Breast epithelium (tissue), 4 donors: ENCODE results near the gene RPS3A. TPM values are rescaled to one million over a fixed set of nuclear protein-coding genes. Genes with fewer than 3 reads are reported as not detected.

Experiments
- DNase-seq, 2 donors: peaks; one replicate each; pipeline ENCODE4 v3.0.0-alpha.2; 2019; ENCODE audit warnings: low spot score in 2 of 2
- H3K27ac ChIP-seq, 2 donors: fragments of 200-600 bp; sonication (generic) in 1 of 2; one replicate each; pipeline ENCODE4 v1.5.1; 2016 to 2019; ENCODE audit warnings: mild to moderate bottlenecking in 1 of 2
- H3K27me3 ChIP-seq, 2 donors: fragments of 200-600 bp; sonication (generic) in 1 of 2; one replicate each; pipeline versions ENCODE4 v1.5.1 to v1.6.0; 2017 to 2019; ENCODE audit warnings: control low read depth in 1 of 2, mild to moderate bottlenecking in 1 of 2
- H3K36me3 ChIP-seq: fragments of 200-600 bp; one replicate; pipeline ENCODE4 v1.5.1; 2019
- H3K4me1 ChIP-seq, 2 donors: fragments of 200-600 bp; sonication (generic); one replicate each; pipeline ENCODE4 v1.5.1; 2016 to 2019; ENCODE audit warnings: control low read depth in 1 of 2
- H3K4me3 ChIP-seq, 3 donors: fragments of 200-600 bp; sonication (generic); 1 replicate in 2 of 3; 2 replicates in 1 of 3; pipeline ENCODE4 v1.5.1; 2016 to 2019; ENCODE audit warnings: mild to moderate bottlenecking in 3 of 3, moderate library complexity in 2 of 3
- H3K9me3 ChIP-seq, 2 donors: fragments of 200-600 bp; sonication (generic) in 1 of 2; one replicate each; pipeline ENCODE4 v1.5.1; 2016 to 2019; ENCODE audit warnings: control low read depth in 1 of 2
- POLR2A ChIP-seq: fragments of 450-650 bp; IDR thresholded peaks from one replicate; pipeline ENCODE4 v1.6.1; 2016; ENCODE audit warnings: antibody characterized with exemption, mild to moderate bottlenecking, moderate library complexity
- POLR2AphosphoS5 ChIP-seq, 3 donors: sonication (generic); formaldehyde crosslinking; IDR thresholded peaks; one replicate each; pipeline ENCODE4 v1.6.1; 2017; ENCODE audit warnings: antibody characterized with exemption in 3 of 3
- intact Hi-C: fragments of 100-400 bp; cut with DNase I; formaldehyde crosslinking; loops from one replicate; pipeline ENCODE4 v1.15.1; 2023; ENCODE audit warnings: low total_unique reads
- total RNA-seq, 3 donors: library from RNA; depleted of rRNA; stranded (reverse); fragments of >200 nt; gene quantifications; one replicate each; pipeline ENCODE4 v1.1.0, GENCODE V29; 2016
- TF ChIP-seq, protein P1 (sequence below), 3 donors: fragments of 450-650 bp; IDR thresholded peaks; one replicate each; pipeline ENCODE4 v1.5.1; 2016 to 2017; ENCODE audit warnings: antibody characterized with exemption in 3 of 3, mild to moderate bottlenecking in 3 of 3, moderate library complexity in 3 of 3

RPS3A gene
- total RNA-seq, 3 donors from 2014 or later, result 3,228 to 5,074 (median 4,710) TPM

DNA sequence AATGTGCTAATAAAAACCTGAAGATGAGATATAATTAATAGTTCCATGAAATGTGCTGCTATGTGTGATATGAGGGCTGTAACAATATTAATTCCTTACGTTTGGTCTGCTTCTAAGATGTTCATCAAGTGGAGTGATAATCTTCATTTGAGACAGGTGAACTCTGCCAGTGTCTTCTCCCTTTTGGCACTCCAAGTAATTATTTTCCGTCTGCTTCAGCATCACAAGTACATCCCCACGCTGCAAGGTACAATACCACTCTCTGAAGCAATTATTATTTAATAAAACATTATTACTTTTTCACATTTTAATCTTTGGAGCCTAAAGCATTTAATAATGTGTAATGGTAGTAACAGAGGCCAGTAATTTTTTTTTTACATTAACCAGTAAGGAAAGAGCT lies 44.4 kb downstream of the RPS3A start:
- Histone ChIP-seq H3K36me3 (no peaks in the 10 kb centered on the region), H3K4me1 (no peaks in the 10 kb centered on the region), H3K4me3 (no peak overlapping the region), H3K27ac (no peak overlapping the region), H3K27me3 (no peaks in the 10 kb centered on the region), H3K9me3 (no peaks in the 10 kb centered on the region)
- DNase-seq, result no peak
- TF ChIP-seq POLR2A (no peak), POLR2AphosphoS5 (IDR thresholded peaks at IDR 0.05) (no peak)
- TF ChIP-seq, protein P1, sequence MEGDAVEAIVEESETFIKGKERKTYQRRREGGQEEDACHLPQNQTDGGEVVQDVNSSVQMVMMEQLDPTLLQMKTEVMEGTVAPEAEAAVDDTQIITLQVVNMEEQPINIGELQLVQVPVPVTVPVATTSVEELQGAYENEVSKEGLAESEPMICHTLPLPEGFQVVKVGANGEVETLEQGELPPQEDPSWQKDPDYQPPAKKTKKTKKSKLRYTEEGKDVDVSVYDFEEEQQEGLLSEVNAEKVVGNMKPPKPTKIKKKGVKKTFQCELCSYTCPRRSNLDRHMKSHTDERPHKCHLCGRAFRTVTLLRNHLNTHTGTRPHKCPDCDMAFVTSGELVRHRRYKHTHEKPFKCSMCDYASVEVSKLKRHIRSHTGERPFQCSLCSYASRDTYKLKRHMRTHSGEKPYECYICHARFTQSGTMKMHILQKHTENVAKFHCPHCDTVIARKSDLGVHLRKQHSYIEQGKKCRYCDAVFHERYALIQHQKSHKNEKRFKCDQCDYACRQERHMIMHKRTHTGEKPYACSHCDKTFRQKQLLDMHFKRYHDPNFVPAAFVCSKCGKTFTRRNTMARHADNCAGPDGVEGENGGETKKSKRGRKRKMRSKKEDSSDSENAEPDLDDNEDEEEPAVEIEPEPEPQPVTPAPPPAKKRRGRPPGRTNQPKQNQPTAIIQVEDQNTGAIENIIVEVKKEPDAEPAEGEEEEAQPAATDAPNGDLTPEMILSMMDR (IDR thresholded peaks at IDR 0.05), result no peak
- intact Hi-C loops, result no loop called here

DNA sequence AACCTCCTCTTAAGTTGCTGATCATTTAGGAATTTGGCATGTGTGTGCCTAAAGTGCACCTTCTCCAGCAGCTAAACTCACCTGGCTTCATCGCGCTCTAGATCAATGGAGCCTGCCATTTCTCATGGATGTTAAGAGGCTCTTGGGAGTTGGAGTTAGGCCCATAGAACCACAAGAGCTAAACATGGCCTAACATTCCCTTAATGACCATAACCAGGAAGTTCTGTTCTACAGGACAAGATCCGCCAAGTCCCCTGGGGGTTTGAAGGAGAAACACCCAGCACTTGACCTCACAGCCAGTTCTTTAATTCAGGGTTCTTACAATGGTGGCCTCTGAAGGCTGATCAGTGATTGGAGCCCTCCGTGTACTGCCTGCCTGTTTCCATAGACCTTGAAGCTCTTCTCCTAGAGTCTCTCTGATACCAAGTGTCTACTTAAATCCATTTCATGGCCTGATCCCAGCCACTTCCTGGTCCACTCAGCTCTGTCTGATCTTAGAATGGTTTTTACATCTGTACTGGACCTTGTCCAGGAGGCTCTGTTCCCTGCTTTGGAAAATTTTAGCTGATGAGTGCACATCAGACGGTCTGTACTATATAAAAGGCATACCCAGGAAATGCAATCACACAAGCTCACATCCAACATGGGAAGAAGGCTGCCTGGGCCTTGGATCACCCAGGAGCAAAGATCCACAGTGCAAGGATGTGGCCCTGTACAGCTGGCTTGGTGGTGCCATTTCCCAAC lies 45.1 kb downstream of the RPS3A start:
- no peak overlapping the region for H3K4me3 ChIP-seq
- no peaks in the 10 kb centered on the region for H3K4me1 ChIP-seq
- no peak for DNase-seq
- H3K27ac ChIP-seq, result no peak overlapping the region
- H3K36me3 ChIP-seq, result no peaks in the 10 kb centered on the region
- intact Hi-C loops, result no loop called here
- no peak for TF ChIP-seq POLR2AphosphoS5 (IDR thresholded peaks at IDR 0.05)
- no peak for TF ChIP-seq POLR2A
- TF ChIP-seq, protein P1 (IDR thresholded peaks at IDR 0.05), result no peak
- no peaks in the 10 kb centered on the region for H3K27me3 ChIP-seq
- no peaks in the 10 kb centered on the region for H3K9me3 ChIP-seq

DNA sequence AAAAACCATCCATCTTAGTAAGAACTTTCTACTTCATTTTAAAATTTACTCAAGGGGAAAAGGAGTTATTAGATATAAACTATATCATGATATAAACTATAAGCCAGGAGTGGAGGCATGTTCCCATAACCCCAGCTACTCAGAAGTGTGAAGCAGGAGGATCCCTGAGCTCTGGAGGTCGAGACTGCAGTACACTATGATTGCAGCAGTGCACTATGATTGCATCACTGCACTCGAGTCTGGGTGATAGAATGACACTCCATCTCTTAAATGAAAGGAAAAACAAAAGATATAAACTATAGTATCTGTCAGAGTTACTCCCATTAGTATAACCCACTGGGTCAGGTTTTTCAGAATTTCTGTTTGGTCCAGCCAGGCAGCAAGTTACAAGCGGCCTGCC lies 47.6 kb downstream of the RPS3A start:
- TF ChIP-seq POLR2A (no peak), POLR2AphosphoS5 (IDR thresholded peaks at IDR 0.05) (no peak)
- TF ChIP-seq, protein P1 (IDR thresholded peaks at IDR 0.05), result no peak
- H3K27ac ChIP-seq, result no peak overlapping the region
- no peak overlapping the region for H3K4me3 ChIP-seq
- intact Hi-C loops, result no loop called here
- H3K27me3 ChIP-seq, result no peaks in the 10 kb centered on the region
- no peaks in the 10 kb centered on the region for H3K36me3 ChIP-seq
- H3K4me1 ChIP-seq, result no peaks in the 10 kb centered on the region
- H3K9me3 ChIP-seq, result no peaks in the 10 kb centered on the region
- no peak for DNase-seq

DNA sequence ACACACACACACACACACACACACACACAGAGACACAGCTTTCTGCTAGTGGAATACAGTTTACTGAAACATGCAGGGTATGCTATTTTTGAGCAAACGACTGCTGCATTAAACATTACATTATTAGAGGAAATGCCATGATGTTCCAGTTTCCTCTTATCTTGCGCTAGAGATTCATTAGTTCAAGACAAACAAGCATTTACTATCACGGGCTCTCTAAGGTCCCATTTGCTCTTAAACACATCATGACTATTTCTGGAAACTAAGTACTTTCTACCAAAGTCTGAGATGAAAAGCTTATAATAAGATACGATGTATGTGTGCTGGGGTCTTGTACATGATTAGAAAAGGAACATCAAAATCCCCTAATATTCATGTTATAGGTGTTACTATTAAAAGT lies 48.8 kb downstream of the RPS3A start:
- Histone ChIP-seq H3K4me3 (no peak overlapping the region), H3K9me3 (no peaks in the 10 kb centered on the region), H3K4me1 (no peaks in the 10 kb centered on the region), H3K27ac (no peak overlapping the region), H3K27me3 (no peaks in the 10 kb centered on the region), H3K36me3 (no peaks in the 10 kb centered on the region)
- no peak for DNase-seq
- intact Hi-C loops, result no loop called here
- TF ChIP-seq POLR2AphosphoS5 (IDR thresholded peaks at IDR 0.05) (no peak), POLR2A (no peak)

DNA sequence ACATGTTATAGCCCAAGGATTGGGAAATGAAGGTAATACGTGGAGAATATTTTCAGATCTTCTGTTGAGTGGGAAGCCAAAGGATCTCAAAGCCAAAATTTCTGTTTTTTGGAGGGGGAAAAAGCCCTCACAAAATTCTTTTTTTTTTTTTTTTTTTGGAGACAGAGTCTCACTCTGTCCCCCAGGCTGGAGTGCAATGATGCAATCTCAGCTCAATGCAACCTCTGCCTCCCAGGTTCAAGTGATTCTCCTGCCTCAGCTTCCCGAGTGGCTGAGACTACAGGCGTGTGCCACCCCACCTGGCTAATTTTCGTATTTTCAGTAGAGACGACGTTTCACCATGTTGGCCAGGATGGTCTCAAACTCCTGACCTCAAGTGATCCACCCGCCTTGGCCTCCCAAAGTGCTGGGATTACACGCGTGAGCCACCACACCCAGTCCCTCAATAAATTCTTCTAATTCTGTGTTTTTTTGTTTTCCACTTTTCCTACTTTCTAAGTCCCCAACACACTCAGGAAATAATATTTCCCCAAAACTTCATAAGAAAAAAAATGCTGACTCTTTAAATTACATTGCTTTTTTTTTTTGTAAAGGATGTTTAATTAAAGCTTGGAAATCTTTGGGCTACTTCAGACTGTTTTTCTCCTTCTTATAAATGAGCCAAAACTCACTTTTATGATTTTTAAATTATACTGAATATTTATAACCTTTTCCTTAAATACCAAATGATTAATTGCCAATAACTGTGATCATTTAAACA lies 51.6 kb downstream of the RPS3A start:
- Histone ChIP-seq H3K9me3 (no peaks in the 10 kb centered on the region), H3K36me3 (no peaks in the 10 kb centered on the region), H3K4me1 (no peaks in the 10 kb centered on the region), H3K27ac (no peak overlapping the region), H3K4me3 (no peak overlapping the region), H3K27me3 (no peaks in the 10 kb centered on the region)
- intact Hi-C loops, result no loop called here
- no peak for DNase-seq
- no peak for TF ChIP-seq POLR2A
- TF ChIP-seq, protein P1 (IDR thresholded peaks at IDR 0.05), result no peak
- TF ChIP-seq POLR2AphosphoS5 (IDR thresholded peaks at IDR 0.05), result no peak
